Stimulated activated CD8-positive, alpha-beta memory T cell treated with anti-CD3 and anti-CD28 coated beads, Interleukin-7, amount 100 ng/mL, for 4 hours (primary cell): Measurements from ENCODE around the gene SBSN.

Experiments
- DNase-seq, 2 donors: peaks; one replicate each; pipeline ENCODE4 v3.0.0-alpha.2; 2020; ENCODE audit warnings: low read depth in 2 of 2

SBSN gene

DNA sequence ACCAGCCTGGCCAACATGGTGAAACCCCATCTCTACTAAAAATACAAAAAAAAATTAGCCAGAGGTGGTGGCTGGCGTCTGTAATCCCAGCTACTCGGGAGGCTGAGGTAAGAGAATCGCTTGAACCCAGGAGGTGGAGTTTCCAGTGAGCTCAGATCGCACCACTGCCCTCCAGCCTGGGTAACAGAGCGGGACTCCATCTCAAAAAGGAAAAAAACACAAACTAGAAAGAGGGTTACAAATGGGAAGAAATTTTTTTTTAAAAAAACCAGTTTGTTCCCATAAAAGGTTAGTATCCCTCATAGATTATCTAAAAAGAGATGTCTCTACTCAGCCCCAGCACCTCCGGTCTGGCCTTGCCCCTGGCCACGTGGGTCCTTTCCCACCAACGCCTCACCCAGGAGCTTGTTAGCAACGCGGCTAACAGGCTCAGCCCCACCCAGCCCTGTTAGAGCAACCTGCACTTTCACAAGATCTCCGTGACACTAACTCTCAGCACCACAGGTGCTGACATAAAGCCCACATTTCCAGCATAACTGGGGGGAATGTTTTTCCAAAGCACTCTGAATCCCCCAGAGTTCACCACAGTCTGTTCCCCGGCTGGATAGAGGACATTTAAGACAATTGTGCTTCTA, 19.0 kb downstream of the SBSN start:
- DNase-seq = peak; percentile 20 to 30

DNA sequence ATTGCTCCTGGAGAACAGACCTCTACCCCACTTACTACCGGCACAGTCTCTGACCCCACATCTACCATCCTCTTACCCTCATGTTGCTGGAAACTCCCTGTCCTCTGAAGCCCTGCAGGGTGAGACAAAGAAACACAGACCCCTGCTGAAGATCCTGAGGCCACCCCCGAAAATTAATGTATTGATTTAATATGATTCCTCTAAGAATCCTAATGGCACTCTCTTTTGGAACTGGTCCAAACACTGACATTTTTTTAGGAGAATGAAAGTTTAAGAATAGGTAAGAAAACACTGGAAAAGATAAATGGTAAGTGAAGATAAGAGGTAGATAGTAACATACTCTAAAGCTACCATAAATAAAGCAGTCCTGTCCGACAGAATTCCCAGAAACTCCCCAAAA, 20.0 kb downstream of the SBSN start:
- no peak for DNase-seq

DNA sequence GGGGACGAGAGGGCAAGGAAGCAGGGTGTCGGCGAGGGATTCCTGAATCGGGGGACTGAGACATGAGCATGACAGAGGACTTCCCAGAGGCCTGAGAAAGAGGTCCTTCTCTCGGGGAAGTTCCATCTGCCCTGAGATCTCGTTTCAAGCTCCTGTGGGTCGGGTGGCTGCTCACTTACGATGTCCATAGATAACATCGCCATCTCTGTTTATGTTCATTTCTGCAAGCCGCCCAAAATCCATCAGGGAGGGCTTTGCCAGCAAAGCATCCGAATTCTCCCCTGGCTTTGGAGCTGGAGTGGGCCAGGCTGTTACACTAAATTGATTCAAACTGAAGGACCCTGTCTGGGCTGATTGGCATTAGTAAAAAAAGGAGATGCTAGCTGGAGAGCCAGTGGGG, 20.6 kb downstream of the SBSN start:
- DNase-seq = no peak

DNA sequence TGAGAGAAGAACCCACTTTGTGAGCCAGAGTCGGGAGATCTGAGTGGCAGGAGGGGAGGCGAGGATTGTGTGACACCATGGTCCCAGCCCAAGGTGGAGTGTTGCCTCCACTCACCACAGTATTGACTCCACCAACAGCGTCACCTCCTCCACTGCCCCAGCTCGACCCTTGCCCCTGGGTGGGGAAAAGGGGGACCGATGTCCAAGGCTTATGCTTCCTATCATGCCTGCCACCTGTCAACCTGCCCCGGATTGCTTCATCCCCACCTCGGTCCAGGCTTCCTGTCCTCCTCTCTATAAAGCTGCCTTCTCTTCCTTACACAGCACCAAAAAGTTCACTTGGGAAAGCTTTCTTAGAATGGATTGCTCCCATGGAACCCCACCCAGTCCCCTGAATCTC, 22.1 kb downstream of the SBSN start:
- DNase-seq = no peak

DNA sequence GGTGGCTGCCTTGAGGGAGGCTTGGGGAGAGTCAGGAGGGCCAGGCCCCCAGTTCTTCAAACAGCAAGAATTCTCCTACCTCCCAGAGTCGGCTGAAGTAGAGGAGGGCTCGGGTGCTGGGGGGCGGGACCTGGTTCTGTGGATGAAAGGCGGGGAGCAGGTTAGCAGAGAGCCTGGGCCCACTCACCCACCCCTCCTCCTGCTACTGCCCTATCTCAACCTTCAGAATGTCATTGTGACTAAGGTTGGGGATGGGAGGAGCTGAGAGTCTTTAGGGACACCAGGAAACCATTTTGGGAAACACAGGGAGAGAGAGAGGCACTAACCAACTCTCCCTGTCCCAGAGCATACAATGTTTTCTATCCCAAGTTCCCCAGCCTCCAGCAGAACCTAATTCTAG, 25.4 kb downstream of the SBSN start:
- no peak for DNase-seq

DNA sequence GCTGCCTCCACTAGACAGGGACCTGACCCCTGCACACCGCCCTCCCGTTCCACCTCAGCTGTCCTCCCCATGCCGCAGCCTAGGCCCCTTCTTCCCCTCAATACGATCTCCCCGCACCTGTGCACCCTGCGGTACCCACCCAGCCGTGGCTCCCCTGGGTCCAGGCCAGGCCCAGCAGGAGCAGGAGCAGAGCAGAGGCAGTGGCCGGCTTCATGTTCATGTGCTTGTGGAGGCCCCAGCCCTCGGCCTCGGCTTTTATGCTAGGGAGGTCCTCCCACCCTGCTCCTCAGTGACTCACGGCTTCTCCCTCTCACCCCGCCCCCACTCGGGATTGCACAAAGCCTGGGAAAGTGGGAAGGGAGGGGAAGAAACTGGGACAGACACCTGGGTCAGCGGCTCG, 26.4 kb downstream of the SBSN start:
- DNase-seq = no peak

DNA sequence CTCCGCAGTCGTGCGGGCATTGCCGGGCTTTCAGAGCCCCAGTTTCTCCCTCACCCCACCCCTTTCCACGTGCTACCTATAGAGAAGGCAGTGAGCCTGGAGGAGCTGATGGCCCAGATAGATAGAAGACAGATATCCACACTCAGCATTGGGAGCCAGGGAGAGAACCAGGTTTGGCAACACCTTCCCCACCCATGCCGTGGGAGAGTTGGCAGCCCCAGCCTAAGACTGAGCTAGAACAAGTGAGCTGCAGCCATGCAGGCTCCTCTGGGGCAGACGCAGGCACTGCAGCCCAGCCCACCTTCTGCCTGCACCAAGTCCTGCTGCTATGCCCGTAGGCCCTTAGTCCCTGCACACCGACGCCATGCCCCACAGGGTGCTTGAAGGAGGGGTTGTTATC, 27.5 kb downstream of the SBSN start:
- no peak for DNase-seq

DNA sequence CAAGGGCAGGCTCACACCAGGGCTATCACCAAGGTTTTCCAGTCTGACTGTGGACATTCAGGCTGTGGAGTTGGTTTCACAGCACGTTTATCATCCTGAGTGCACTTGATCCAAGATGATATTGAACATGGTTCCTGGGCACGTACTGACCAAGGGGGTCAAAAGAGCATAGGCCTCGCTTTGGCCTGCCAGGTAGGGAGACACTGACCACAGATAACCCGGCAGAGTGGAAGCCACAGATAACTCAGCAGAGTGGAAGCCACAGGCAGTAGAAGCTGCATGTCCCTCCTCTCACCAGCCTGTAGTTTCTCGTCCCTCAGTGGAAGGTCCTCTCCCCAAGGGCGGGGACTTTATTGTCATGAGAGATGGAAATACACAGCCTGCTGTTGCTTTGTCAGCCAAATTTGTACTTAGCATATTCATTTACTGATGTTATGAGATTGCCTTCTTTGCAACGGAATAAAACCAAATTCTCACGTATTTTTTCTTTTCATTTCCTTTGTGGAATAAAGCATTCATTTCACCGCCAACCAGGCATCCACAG, 29.1 kb downstream of the SBSN start:
- no peak for DNase-seq

DNA sequence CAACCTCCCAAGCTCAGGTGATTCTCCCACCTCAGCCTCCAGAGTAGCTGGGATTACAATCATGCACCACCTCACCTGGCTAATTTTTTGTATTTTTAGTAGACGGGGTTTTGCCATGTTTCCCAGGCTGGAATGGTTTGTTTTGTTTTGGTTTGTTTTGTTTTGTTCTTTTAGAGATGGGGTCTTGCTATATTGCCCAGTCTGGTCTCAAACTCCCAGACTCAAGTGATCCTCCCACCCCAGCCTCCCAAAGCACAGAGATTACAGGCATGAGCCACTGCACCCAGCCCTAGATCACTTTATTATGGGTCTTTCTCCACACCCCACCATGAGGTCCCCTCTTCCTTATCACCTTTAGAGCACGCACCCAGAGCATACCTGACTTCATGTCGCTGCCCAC, 29.9 kb downstream of the SBSN start:
- DNase-seq = no peak

DNA sequence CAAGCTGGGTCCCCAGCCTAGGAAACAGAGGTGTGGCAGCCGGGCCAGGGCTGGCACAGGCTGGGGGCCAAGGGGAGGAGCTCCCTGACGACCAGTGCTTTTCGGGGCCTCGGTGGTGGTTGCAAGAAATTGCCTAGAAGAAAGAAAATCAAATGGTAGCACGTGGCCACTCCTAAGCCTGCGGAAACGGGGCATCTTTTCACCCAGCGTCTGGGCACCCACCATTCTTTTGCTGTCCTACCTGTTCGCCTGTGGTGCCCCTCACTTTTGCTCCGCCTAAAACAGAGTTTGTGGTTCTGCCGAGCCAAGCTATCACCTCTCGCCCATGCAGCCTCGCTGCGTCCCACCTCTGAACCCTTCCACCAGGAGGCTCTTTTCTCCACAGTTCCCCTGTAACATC, 30.7 kb downstream of the SBSN start:
- no peak for DNase-seq

DNA sequence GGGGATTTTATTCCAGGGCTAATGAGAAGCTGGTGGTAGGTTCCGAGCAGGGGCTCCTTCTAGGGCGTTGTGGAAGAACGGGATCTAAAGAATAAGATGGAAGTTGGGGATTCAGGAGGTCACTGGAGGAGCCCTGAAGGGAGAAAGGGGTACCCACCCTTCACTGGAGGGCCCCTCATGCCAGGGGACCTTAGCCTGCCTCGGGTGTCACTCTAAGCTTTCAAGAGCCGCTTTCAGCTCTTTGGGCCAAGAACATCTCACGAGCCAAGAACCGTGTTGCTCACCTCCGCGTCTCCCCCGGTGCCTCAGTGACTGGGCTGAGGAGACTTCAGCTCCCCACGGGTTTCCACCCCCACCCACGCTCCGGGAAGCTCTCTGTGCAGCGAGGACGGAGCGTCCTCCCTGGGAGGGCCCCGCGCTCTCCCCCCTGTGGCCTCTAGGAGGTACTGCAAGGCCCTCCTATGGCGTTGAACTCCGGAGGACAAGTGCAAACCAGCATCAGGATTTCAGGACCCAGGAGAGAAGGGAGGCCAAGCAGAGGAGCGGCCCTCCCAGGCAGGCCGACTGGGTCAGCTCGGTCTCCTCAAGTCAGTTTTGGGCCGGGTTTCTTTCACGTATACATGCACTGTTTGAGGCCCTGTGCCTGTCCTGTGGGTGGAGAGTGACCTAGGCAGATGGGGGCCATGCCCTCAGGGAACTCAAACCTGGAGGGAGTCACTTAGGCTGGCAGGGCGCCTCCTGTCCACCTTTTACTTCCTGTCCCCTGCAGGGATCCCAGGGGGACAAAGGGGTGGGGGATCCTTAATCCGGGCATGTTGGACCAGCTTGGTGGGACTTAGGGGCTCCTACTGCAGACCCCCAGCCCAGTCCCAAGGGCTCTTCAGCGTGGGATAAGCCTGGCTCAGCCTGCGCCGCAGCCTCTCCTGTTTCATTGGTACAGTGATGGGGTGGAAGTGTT, 32.7 kb downstream of the SBSN start:
- DNase-seq = peak; percentile 82 to 84

DNA sequence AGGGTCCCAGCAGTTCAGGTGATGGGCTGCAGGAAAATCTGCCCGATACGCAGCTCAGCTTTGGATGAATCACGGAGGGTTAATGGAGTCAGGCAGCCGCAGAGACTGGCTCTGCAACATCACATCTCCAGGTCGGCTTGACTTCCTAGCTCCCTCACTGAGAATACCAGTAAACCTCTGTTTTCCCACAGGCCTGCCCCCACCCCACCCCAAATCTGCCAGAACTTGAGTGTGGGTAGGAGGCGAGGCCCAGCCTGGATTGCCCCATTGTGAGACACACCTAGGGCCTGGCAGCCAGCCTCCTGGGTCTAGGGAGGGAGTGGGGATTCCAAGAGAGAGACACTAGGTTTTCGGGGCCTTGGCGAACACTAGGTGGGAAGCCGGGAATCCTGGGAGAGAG, 34.1 kb downstream of the SBSN start:
- no peak for DNase-seq

DNA sequence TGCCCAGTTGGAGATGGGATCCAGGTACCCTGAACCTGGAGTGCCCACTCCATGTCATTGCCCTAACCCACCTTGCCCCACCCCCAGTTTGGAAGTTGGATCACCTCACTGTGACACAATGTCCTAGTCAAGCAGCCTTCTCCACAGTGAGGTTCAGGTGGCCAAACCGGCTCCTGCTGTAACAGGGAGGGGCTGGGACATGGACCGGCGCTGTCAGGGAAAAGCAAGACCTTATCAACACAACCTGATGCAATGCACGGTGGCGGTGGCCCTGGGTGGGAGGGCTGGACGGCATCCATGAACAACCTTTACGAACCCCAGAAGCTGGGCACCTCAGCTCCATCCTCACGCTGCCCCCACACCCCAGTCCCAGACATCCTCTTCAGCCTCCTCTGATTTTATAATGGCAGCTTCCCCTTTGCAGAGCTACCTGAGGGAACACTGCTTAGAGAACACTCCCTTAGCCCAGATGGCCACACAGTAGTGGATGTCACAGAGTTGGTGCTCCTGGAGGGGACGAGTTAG, 36.2 kb downstream of the SBSN start:
- DNase-seq = no peak

DNA sequence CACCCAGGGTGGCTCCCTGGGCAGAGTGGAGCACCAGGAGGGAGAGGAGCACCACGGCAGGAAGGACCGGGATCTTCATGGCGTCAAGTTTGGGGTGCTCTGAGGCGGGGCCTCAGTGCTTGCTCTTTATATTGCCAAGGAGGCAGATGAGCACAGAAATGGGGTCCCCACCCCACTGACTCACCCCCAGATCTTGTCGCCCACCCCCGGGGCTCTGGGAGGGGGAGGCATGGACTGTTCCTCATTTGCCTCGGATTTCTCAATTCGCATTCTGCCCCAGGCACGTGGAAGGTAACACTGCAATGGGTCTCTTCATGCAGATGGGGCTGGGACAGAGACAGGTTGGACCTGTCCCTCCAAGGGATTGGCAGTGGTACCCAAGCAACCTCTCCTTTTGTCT, 37.7 kb downstream of the SBSN start, which contains the start of gene KRTDAP:
TSS of gene KRTDAP (minus strand) at position 101 of the 400 bp plus-strand sequence. CDS start at position 79, 22 bp downstream.
- no peak for DNase-seq

DNA sequence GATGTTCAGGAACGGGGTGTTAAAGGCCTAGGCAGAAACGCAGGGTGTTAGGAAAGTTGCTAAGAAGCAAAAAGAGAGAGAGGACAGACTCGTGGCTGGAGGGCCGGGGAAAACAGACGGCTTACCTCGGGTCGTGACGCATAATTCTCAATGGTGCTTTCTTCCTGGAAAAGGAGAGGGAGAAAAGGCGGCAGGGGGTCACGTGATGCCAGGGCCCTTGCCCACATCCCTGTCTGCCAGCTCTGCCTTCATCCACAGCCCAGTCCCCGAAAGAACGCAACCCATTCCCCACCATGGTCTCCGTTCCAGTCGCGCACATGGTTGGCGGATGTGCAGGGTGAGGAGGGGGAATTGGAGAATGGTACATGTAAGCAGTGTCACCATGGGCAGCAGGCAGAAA, 39.4 kb downstream of the SBSN start:
- no peak for DNase-seq

DNA sequence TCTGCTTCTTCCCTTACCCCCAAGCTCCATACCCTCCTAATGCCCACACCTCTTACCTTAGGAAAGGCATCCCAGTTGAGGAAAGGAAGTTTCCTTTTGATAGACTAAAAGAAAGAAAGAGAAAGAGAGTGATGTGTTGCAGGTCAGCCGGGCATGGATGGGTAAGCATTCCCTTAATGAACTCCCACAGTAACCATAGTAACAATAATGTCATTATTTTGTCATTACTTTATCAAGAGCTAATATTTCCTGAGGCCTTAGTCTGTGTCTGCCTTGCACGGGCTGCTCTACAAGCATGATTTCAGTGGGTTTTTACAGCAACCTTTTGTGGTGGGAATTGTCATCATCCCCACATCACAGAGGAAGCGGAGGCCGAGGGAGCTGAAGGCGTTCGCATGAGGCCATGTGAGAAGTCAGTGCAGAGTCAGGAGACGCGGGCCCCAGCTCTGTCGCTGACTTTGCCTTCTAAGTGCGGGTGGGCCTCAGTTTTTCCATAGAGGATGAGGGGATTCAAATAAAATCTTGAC, 40.4 kb downstream of the SBSN start:
- no peak for DNase-seq

DNA sequence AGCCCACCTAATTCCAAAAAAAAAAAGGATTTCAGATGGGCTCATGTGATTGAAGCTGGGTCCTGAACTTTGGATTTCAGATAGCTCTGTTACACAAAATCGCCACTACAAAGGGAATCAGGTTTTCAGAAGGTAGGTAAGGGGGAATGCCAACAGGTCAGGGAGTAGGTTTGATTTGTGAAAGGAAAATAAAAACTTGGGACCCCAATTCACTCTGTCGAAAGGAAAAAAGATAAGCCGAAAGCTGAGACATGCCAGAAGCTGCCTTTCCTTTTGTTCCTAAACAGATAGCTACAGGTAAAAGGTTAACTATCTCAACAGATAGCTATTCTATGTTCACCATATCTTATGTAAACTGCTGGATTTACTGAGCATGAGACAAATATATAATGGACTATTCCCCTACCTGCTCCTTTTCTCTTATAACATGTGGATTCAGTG, 41.8 kb downstream of the SBSN start:
- no peak for DNase-seq

DNA sequence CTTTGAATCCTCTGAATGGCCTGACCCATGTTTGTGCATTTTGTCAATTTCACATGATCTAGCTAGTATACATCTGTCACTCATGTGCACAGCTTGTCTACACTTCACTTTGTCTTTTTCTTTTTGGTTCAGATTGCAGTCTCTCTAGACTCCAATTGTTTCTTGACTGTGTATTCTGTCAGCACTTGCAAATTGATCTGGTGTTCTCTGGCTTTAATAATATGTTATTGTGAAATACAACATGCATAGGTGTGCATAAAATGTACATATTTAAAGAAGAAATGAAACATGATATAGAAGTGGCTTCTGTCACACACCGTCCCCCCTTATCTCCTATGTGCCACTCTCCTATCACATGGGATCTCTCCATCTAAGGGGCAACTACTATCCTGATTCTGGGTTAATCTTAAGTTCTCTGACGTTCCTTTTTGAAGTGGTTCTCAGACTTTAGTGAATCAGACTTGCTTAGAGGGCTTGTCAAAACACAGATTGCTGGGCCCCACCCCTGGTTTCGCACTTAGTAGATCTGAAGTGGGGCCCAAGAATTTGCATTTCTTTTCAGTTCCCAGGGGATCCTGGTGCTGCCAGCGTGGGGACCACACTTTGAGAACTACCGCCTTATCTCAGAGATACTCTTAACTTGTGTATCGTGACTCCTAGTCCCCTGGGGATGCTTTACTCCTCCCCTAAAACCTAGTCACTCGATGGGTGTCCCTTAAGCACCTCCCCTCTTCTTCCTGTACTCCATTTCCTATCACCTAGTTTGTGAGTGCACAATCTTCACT, 43.7 kb downstream of the SBSN start:
- no peak for DNase-seq

DNA sequence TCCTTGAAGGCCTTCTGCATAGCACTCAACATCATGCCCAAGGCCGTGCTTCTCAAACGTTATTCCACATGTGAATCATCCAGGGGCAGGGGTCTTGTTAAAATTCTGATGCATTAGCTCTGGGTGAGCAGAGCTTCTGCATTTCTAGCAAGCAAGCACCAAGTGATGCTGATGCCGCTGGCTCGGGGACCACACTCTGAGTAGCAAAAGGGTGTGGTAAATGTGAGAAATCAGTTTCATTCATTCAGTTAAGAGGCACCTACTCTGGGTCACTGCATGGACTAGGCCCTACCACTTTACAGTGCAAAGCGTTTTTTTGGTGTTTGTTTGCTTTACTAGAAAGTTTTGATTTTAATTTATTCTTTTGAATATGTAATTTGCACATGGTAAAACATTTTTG, 45.0 kb downstream of the SBSN start:
- DNase-seq = no peak

DNA sequence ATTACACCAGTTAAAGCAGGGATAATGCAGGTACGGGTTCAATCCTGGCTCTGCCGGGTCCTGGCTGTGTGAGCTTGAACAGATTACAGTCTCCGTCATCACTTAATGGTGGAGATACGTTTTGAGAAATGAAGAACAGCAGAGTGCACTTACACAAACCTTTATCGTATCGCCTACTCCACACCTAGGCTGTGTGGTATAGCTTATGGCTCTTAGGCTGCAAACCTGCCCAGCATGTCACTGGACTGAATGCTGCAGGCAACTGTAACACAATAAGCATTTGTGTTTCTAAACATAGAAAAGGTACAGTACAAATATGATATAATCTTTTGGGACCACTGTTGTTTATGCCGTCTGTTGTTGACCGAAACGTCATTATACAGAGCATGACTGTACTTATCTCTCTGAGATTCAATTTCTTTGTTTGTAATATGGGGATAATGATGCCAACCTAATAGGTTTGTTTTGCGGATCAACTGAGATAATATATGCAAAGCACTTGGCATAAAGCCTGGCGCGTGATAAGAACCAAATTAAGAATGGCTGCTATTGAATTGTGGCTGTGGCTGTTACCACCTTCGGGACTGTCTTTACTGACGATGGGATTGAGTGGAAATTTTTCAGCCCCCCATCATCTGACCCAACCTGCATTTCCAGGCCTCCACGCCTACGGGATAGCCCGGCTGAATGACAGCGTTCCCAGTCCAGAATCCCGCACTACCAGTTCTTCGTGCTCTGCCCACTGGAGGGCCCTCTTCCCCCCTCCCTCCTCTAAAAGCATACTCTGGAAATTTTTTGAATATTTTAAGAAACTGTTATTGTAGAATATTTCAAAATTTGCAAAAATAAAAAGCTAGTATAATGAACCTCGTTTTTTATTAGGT, 49.1 kb downstream of the SBSN start:
- no peak for DNase-seq

DNA sequence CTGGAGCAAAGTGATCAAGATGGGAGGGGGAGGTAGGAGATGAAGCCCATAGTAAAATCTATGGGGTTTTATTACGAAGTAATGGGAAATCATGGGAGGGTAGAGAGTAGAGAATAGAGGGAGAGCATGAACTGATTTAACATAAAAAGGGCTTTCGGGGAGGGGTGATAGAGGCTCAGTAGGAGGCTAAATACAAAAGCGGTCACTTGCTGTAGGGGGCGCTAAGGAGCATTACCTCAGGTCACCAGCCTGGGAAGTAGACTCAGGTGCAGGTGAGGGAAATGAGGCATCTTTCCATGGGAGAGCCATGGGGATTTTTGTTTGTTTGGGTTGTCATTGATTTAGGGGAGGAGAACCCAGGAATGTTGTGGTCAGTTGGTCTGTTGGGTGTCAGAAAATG, 52.0 kb downstream of the SBSN start:
- DNase-seq = no peak
